Astrocyte of the cerebellum (primary cell): ENCODE results near the gene PCDHGB6.
A peak's percentile ranks its signal among the peaks of the same experiment; 100 is the strongest.
"Not testable (repeated sequence)": the region's sequence is repeated elsewhere in the genome, so short reads cannot be mapped to it uniquely, and the experiment has no call there.

Experiments used
- DNase-seq: peaks from one replicate; pipeline ENCODE4 v3.0.0-alpha.2; 2011; ENCODE audit warnings: low read depth
- H3K4me3 ChIP-seq: 2 replicates; pipeline ENCODE4 v1.5.1; 2011; ENCODE audit warnings: mild to moderate bottlenecking, low read depth, low read length, moderate library complexity
- in situ Hi-C: cut with HindIII; loops from 2 replicates; pipeline ENCODE4 v1.10.0; 2017; ENCODE audit warnings: low sequenced_read_pairs
- TF ChIP-seq, protein P1 (sequence below): IDR thresholded peaks from 2 replicates; pipeline ENCODE4 v1.5.1; 2012; ENCODE audit warnings: low read length, low read depth, moderate library complexity, mild to moderate bottlenecking; ENCODE audit errors: missing control alignments

Gene PCDHGB6

DNA sequence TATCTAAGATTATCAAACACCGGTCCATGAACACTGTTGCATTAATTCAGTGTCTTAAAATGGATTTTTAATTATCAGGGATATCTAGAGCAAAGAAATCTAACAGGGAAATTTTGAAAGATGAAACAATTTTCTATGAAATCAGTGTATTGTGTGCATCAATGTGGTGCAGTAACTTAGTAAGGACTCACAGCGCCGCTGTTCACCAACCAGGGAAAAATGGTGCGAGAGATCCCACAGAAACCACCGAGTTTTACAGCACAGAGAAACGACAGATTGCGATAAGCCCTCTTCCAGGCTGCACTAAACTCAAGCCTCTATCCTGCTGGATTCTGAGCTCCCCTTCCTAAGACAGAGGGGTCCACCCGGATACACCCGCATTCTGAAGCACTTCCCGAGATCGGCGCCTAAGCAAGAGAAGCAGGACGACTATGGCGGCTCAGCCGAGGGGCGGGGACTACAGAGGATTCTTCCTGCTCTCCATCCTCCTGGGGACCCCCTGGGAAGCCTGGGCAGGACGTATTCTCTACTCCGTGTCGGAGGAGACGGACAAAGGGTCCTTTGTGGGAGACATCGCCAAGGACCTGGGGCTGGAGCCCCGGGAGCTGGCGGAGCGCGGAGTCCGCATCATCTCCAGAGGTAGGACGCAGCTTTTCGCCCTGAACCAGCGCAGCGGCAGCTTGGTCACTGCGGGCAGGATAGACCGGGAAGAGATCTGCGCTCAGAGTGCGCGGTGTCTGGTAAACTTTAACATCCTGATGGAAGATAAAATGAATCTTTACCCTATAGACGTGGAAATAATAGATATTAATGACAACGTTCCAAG lies 25.1 kb upstream of the PCDHGB6 start, which contains the start of gene PCDHGA7:
TSS of gene PCDHGA7 (plus strand) at position 274 of the 826 bp plus-strand sequence. CDS start at position 432, 158 bp downstream.
- peak within 1 kb of the TSS; percentile 43 for H3K4me3 ChIP-seq
- TF ChIP-seq, protein P1, sequence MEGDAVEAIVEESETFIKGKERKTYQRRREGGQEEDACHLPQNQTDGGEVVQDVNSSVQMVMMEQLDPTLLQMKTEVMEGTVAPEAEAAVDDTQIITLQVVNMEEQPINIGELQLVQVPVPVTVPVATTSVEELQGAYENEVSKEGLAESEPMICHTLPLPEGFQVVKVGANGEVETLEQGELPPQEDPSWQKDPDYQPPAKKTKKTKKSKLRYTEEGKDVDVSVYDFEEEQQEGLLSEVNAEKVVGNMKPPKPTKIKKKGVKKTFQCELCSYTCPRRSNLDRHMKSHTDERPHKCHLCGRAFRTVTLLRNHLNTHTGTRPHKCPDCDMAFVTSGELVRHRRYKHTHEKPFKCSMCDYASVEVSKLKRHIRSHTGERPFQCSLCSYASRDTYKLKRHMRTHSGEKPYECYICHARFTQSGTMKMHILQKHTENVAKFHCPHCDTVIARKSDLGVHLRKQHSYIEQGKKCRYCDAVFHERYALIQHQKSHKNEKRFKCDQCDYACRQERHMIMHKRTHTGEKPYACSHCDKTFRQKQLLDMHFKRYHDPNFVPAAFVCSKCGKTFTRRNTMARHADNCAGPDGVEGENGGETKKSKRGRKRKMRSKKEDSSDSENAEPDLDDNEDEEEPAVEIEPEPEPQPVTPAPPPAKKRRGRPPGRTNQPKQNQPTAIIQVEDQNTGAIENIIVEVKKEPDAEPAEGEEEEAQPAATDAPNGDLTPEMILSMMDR = peak; percentile 47
- in situ Hi-C loops = no loop called here
- no peak for DNase-seq

DNA sequence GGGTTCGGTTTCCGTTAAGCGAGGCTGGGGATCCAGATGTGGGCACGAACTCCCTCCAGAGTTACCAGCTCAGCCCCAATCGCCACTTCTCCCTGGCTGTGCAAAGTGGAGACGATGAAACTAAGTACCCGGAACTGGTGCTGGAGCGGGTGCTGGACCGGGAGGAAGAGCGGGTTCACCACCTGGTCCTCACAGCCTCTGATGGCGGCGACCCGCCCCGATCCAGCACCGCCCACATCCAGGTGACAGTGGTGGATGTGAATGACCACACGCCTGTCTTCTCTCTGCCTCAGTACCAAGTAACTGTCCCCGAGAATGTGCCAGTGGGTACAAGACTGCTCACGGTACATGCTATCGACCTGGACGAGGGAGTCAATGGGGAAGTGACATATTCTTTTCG lies 24.5 kb upstream of the PCDHGB6 start:
- TF ChIP-seq, protein P1 = no peak
- in situ Hi-C loops = no loop called here
- DNase-seq = no peak
- H3K4me3 ChIP-seq = peak overlapping the region; percentile 43

DNA sequence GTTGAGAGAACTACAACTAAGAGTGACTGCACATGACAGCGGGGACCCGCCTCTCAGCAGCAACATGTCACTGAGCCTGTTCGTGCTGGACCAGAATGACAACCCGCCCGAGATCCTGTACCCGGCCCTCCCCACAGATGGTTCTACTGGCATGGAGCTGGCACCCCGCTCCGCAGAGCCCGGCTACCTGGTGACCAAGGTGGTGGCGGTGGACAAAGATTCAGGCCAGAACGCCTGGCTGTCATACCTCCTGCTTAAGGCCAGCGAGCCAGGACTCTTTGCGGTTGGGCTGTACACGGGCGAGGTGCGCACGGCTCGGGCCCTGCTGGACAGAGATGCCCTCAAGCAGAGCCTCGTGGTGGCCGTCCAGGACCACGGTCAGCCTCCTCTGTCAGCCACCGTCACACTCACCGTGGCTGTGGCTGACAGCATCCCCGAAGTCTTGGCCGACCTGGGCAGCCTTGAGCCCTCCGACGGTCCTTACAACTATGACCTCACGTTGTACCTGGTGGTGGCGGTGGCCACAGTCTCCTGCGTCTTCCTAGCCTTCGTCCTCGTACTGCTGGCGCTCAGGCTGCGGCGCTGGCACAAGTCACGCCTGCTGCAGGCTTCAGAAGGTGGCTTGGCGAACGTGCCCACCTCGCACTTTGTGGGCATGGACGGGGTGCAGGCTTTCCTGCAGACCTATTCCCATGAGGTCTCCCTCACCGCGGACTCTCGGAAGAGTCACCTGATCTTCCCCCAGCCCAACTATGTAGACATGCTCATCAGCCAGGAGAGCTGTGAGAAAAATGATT lies 23.2 kb upstream of the PCDHGB6 start:
- TF ChIP-seq, protein P1 = no peak
- in situ Hi-C loops = loop anchor here (5.0 kb wide), 1 partner anchor 47 kb away; the partner anchor contains the start of gene PCDHGA2
- DNase-seq = no peak
- no peak overlapping the region for H3K4me3 ChIP-seq

DNA sequence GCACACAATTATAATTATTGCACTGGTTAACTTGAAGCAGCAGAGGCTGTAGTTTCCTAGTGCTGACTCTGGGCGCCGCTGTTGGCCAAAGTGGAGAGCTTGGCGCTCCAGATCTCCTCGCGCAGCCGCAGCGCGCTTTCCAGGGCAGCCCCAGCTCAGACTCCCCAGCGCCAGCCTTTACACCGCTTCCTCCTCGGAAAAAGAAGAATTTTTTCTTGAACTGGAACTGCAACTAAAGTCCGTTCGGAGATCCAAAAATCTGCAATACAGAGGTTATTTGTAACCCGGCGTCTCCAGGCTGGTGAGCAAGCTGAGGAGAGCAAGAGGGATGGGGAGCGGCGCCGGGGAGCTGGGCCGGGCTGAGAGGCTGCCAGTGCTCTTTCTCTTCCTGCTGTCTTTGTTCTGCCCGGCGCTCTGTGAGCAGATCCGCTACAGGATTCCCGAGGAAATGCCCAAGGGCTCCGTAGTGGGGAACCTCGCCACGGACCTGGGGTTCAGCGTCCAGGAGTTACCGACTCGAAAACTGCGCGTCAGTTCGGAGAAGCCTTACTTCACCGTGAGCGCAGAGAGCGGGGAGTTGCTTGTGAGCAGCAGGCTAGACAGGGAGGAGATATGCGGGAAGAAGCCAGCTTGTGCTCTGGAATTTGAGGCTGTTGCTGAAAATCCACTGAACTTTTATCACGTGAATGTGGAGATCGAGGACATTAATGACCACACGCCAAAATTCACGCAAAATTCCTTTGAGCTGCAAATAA lies 20.1 kb upstream of the PCDHGB6 start, which contains the start of gene PCDHGB4:
TSS of gene PCDHGB4 (plus strand) at position 142 of the 755 bp plus-strand sequence. CDS start at position 329, 187 bp downstream.
- peak within 1 kb of the TSS; percentile 24 for H3K4me3 ChIP-seq

DNA sequence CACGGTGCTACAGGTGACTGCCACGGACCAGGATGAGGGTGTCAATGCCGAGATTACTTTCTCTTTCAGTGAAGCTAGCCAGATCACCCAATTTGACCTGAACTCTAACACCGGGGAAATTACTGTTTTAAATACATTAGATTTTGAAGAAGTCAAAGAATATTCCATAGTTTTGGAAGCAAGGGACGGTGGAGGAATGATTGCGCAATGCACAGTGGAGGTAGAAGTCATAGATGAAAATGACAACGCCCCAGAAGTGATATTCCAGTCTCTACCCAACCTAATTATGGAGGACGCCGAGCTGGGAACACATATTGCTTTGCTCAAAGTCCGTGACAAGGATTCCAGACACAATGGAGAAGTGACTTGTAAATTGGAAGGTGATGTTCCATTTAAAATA lies 19.2 kb upstream of the PCDHGB6 start:
- no peak for DNase-seq
- TF ChIP-seq, protein P1 = no peak
- no peak overlapping the region for H3K4me3 ChIP-seq
- in situ Hi-C loops = loop anchor here (5.0 kb wide), 1 partner anchor 51 kb away; the partner anchor contains the start of gene PCDHGA2

More for the DNA sequence above, 20.1 kb upstream of the PCDHGB6 start, which contains the start of gene PCDHGB4:
- TF ChIP-seq, protein P1 = peak; percentile 49
- DNase-seq = not testable (repeated sequence)
- in situ Hi-C loops = loop anchor here (5.0 kb wide), 1 partner anchor 50 kb away; the partner anchor contains the start of gene PCDHGA2
